ENCODE results near the gene SPC25.

SPC25 gene

DNA sequence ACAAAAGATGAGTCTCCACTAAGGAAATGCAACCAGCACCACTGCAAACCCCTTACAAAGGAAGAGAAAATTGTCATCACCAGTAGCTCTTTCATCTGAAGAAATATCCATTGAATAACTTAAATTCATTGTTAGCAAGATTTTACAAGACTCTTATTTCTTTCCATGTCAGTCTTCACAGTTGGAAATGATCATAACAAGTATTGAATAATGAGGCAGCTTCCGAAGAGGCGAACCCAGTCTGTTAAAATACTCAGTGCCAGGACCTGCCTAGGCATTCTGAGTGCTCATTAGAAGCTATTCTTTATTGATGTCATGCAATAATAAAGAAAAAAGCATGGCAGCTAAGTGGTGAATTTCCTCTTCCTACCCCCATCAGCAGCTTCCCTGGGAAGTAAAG is 54.3 kb downstream of the SPC25 start:
- DNase-seq, result no peak

DNA sequence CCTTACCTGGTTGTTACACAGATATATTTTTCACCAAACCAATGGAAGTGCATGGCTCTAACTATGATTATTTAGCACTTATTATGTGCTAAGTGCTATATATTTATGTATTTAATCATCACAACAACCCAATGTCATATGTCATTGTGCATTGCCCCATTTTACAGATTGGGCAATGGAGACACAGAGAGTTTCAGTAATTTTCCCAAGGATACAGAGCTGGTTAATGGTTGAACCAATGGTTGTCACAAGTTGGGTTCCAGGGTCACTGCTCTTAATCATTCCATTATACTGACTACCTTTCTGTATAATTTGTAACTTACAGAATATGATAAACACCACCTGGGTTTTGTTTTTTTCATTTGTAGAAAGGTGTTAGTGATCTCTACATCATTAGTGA is 58.6 kb downstream of the SPC25 start:
- no peak for DNase-seq

DNA sequence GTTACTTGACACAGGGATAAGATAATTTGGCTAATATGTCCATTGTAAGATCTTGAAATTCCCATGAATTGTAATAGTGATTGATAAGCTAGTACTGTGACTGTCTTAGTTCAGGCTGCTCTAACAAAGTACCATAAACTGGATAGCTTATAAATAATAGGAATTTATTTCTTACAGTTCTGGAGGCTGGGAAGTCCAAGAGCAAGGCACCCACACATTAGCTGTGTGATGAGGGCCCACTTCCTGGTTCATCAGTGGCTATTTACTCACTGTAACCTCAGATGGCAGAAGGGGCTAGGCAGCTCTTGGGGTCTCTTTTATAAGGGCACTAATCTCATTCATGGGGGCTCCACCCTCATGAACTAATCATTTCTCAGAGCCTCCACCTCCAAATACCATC is 59.3 kb downstream of the SPC25 start:
- no peak for DNase-seq

- no peak for DNase-seq
These were observed 65.1 kb downstream of the SPC25 start for GRCh38 chr2:168825126-168825525.

DNA sequence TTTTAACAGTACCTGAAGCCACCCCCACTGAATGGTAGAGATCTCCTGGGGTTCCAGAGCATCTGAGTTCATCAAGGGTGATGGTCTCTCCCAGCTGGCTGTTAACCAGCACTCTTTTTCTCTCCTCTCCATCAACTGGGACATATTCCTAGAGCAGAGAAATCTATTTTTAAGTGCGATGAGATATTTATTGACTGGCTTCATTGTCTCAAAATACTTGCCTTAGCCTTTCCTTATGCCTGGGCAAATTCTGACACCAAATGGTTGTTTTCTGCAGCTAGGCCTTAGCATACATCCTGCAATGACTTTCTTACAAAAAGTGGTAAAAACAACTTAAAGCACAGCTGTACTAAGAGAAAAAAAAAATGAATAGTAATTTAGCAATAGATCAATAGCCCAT is 68.2 kb downstream of the SPC25 start:
- no peak for DNase-seq

- no peak for DNase-seq
These were observed 68.7 kb downstream of the SPC25 start for GRCh38 chr2:168821577-168821976.

Measured in activated gamma-delta T cell treated with Interleukin-2 at 50 U/mL for 16 hours (primary cell).